CD4-positive, alpha-beta T cell (primary cell): ENCODE measurements around the gene PDS5A. TPM values are rescaled to one million over a fixed set of nuclear protein-coding genes. Genes with fewer than 3 reads are reported as not detected.

Experiments
- ATAC-seq: fragments of 200-7000 bp; cut with Tn5 transposase; one replicate; pipeline ENCODE4 v1.10.0; 2022; ENCODE audit warnings: mild to moderate bottlenecking; ENCODE audit not compliant: poor library complexity
- CTCF ChIA-PET: fragments of 350-600 bp; sonication (Branson Sonifier 250); formaldehyde crosslinking; loops from one replicate; lab custom pipeline; 2021; ENCODE audit warnings: antibody characterized with exemption, inconsistent platforms; lab: Charles Lee
- POLR2A ChIA-PET: fragments of 350-600 bp; sonication (Branson Sonifier 250); formaldehyde crosslinking; loops from one replicate; lab custom pipeline; 2021; ENCODE audit warnings: antibody characterized with exemption, inconsistent platforms; lab: Charles Lee
- DNase-seq, 14 experiments: peaks; one replicate each; pipeline ENCODE4 v3.0.0-alpha.2; 2013 to 2020; ENCODE audit warnings: mixed read lengths in 2 of 14
- H3K27ac ChIP-seq, 2 donors: one replicate each; pipeline versions ENCODE4 v1.5.1 to v1.7.0; 2013; ENCODE audit warnings: low read length in 2 of 2, low read depth in 1 of 2, mild to moderate bottlenecking in 1 of 2
- H3K27me3 ChIP-seq, 2 experiments: 1 replicate in 1 of 2; 2 replicates in 1 of 2; pipeline versions ENCODE4 v1.6.1 to v1.7.0; 2013; ENCODE audit warnings: low read length in 2 of 2, control low read depth in 1 of 2, mild to moderate bottlenecking in 1 of 2, moderate library complexity in 1 of 2; ENCODE audit not compliant: insufficient read depth in 2 of 2, control insufficient read depth in 1 of 2
- H3K36me3 ChIP-seq: one replicate; pipeline ENCODE4 v1.6.1; 2013; ENCODE audit warnings: low read length, control low read depth; ENCODE audit not compliant: insufficient read depth
- H3K4me1 ChIP-seq: one replicate; pipeline ENCODE4 v1.6.1; 2013; ENCODE audit warnings: low read length, control low read depth; ENCODE audit not compliant: insufficient read depth
- H3K4me3 ChIP-seq: one replicate; pipeline ENCODE4 v1.5.1; 2013; ENCODE audit warnings: mild to moderate bottlenecking, low read length, moderate library complexity
- H3K9me3 ChIP-seq, 2 experiments: 1 replicate in 1 of 2; 2 replicates in 1 of 2; pipeline versions ENCODE4 v1.6.1 to v1.7.0; 2013; ENCODE audit warnings: low read length in 2 of 2, mild to moderate bottlenecking in 2 of 2, control low read depth in 1 of 2, moderate library complexity in 1 of 2; ENCODE audit not compliant: control insufficient read depth in 1 of 2, insufficient read depth in 1 of 2
- H3K27ac Mint-ChIP-seq: one replicate; pipeline ENCODE4 v1.8.0; 2020; ENCODE audit warnings: mixed read lengths
- H3K27me3 Mint-ChIP-seq: one replicate; pipeline ENCODE4 v1.8.0; 2021; ENCODE audit warnings: mixed read lengths
- H3K36me3 Mint-ChIP-seq: one replicate; pipeline ENCODE4 v1.8.0; 2021; ENCODE audit warnings: low read depth, mixed read lengths
- H3K4me1 Mint-ChIP-seq: one replicate; pipeline ENCODE4 v1.8.0; 2021; ENCODE audit warnings: low read depth, mixed read lengths
- H3K4me3 Mint-ChIP-seq: one replicate; pipeline ENCODE4 v1.8.0; 2020; ENCODE audit warnings: mild to moderate bottlenecking, mixed read lengths
- H3K9me3 Mint-ChIP-seq: one replicate; pipeline ENCODE4 v1.8.0; 2020; ENCODE audit warnings: mixed read lengths
- intact Hi-C, 2 experiments: fragments of 100-400 bp; cut with DNase I in 1 of 2; cut with micrococcal nuclease in 1 of 2; formaldehyde crosslinking; loops; one replicate each; pipeline versions ENCODE4 v1.15.1 to v1.9.0; 2023 to 2025; cut with DNase I, micrococcal nuclease
- total RNA-seq, 174 experiments: library from RNA in 2 of 174; stranded (reverse) in 2 of 174; gene quantifications; one replicate each; pipeline ENCODE4 v1.2.3 and lab custom pipeline; 2021 to 2026
- TF ChIP-seq, protein P1 (sequence below): fragments of 200-600 bp; IDR thresholded peaks from one replicate; pipeline ENCODE4 v1.8.0; 2022; ENCODE audit warnings: antibody characterized with exemption, mild to moderate bottlenecking

Gene PDS5A
- total RNA-seq, 2 experiments from 2014 or later, result 80.0 to 80.6 TPM

GRCh38 chr4:39932776-39933402 is 44.8 kb downstream of the PDS5A start:
- peak overlapping the region in 1 of 2 donors; percentile 33 for H3K27ac ChIP-seq
- peaks cover 46% of the 10 kb centered on the region for H3K36me3 Mint-ChIP-seq
- ChIA-PET POLR2A (no interaction called here), CTCF (interaction anchor here (0.6 to 1.4 kb wide), 3 partner anchors 9 to 292 kb away, joined by 3 read pairs; no protein-coding TSS in a partner anchor)
- H3K4me3 ChIP-seq, result peak overlapping the region; percentile 28
- peak overlapping the region; percentile 80 for H3K27ac Mint-ChIP-seq
- DNase-seq (peak in 3 of 14 experiments; percentile 49 to 64 (median 54)), ATAC-seq (peak; percentile 61)
- TF ChIP-seq, protein P1, sequence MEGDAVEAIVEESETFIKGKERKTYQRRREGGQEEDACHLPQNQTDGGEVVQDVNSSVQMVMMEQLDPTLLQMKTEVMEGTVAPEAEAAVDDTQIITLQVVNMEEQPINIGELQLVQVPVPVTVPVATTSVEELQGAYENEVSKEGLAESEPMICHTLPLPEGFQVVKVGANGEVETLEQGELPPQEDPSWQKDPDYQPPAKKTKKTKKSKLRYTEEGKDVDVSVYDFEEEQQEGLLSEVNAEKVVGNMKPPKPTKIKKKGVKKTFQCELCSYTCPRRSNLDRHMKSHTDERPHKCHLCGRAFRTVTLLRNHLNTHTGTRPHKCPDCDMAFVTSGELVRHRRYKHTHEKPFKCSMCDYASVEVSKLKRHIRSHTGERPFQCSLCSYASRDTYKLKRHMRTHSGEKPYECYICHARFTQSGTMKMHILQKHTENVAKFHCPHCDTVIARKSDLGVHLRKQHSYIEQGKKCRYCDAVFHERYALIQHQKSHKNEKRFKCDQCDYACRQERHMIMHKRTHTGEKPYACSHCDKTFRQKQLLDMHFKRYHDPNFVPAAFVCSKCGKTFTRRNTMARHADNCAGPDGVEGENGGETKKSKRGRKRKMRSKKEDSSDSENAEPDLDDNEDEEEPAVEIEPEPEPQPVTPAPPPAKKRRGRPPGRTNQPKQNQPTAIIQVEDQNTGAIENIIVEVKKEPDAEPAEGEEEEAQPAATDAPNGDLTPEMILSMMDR, result no peak
- H3K4me1 Mint-ChIP-seq, result peaks cover 72% of the 10 kb centered on the region
- H3K27me3 Mint-ChIP-seq, result no peaks in the 10 kb centered on the region
- H3K36me3 ChIP-seq, result peaks cover 6% of the 10 kb centered on the region
- H3K27me3 ChIP-seq, result no peaks in the 10 kb centered on the region
- intact Hi-C loops, result no loop called here
- no peaks in the 10 kb centered on the region for H3K9me3 ChIP-seq
- H3K4me3 Mint-ChIP-seq, result peak overlapping the region; percentile 38
- H3K9me3 Mint-ChIP-seq, result no peaks in the 10 kb centered on the region
- peaks cover 43% of the 10 kb centered on the region for H3K4me1 ChIP-seq

- H3K27me3 ChIP-seq, result no peaks in the 10 kb centered on the region
- peak; percentile 29 for ATAC-seq
- CTCF ChIA-PET, result interaction anchor here (0.7 kb wide), 1 partner anchor 278 kb away, joined by 3 read pairs; no protein-coding TSS in a partner anchor
These were observed 46.2 kb downstream of the PDS5A start for GRCh38 chr4:39931441-39931901.

GRCh38 chr4:39928538-39928937 is 49.2 kb downstream of the PDS5A start:
- Mint-ChIP-seq H3K4me3 (no peak overlapping the region), H3K27me3 (no peaks in the 10 kb centered on the region), H3K36me3 (peaks cover 55% of the 10 kb centered on the region), H3K4me1 (peaks cover 41% of the 10 kb centered on the region), H3K27ac (peak overlapping the region; percentile 44), H3K9me3 (no peaks in the 10 kb centered on the region)
- Histone ChIP-seq H3K9me3 (no peaks in the 10 kb centered on the region), H3K27me3 (no peaks in the 10 kb centered on the region), H3K4me1 (peaks cover 23% of the 10 kb centered on the region), H3K4me3 (no peak overlapping the region), H3K27ac (no peak overlapping the region), H3K36me3 (peaks cover 27% of the 10 kb centered on the region)
- intact Hi-C loops, result no loop called here
- CTCF ChIA-PET, result no interaction called here
- ATAC-seq, result no peak
- POLR2A ChIA-PET, result no interaction called here
- DNase-seq, result no peak
- TF ChIP-seq, protein P1, result no peak

More at GRCh38 chr4:39931441-39931901, 46.2 kb downstream of the PDS5A start:
- intact Hi-C loops, result no loop called here
- H3K27ac ChIP-seq, result peak overlapping the region in 1 of 2 donors; percentile 43
- H3K36me3 ChIP-seq, result peaks cover 13% of the 10 kb centered on the region
- H3K4me3 ChIP-seq, result no peak overlapping the region
- peaks cover 35% of the 10 kb centered on the region for H3K4me1 ChIP-seq
- TF ChIP-seq, protein P1, result no peak
- Mint-ChIP-seq H3K9me3 (no peaks in the 10 kb centered on the region), H3K4me1 (peaks cover 68% of the 10 kb centered on the region), H3K4me3 (peak overlapping the region; percentile 3), H3K27ac (peak overlapping the region; percentile 80), H3K27me3 (no peaks in the 10 kb centered on the region), H3K36me3 (peaks cover 50% of the 10 kb centered on the region)
- POLR2A ChIA-PET, result interaction anchor here (0.7 kb wide), 1 partner anchor 17 kb away, joined by 4 read pairs; no protein-coding TSS in a partner anchor
- peak in 3 of 14 experiments; percentile 23 to 33 (median 30) for DNase-seq
- H3K9me3 ChIP-seq, result no peaks in the 10 kb centered on the region
